ENCODE measurements around the gene S1PR1. TPM values are rescaled to one million over a fixed set of nuclear protein-coding genes. Genes with fewer than 3 reads are reported as not detected.

Gene S1PR1
- total and polyA plus RNA-seq, 2 donors (not counting 3 experiments of a cell fraction or from before 2014, with no cell fraction given) = 137 to 387 TPM

DNA sequence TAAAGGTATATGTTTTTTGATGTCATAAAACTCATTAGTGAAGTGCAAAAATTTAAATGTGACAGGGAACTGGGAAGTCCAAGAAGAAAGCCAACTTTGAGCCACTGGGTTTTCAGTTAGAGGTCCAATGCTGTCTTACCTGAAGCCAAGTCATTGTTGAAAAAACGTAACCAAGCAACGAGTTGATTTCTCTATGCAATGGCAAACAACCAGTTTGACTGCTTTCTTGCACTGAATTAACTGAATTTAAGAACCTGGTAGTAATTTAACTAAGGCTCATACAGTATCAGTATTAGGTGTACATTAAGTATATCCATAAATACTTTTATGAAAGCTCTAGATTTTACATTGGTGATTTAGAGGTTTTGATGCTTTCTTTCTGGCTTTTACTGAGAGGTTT lies 20.2 kb upstream of the S1PR1 start:
- no peak for FAIRE-seq
- no peaks in the 10 kb centered on the region for H3K36me3 ChIP-seq (ENCODE audit: control insufficient read depth in 2 of 2, extremely low read depth in 1 of 2, insufficient read depth in 2 of 2, low read length in 2 of 2)
- H4K20me1 ChIP-seq (replicated peaks; ENCODE audit: control insufficient read depth, extremely low read depth, insufficient read depth, low read length) = no peaks in the 10 kb centered on the region
- no peaks in the 10 kb centered on the region for H3K9me3 ChIP-seq (replicated peaks; ENCODE audit: control insufficient read depth, insufficient read depth, low read length)
- POLR2A ChIA-PET = no interaction called here
- no peaks in the 10 kb centered on the region for H3K4me1 ChIP-seq (ENCODE audit: control insufficient read depth, extremely low read depth, insufficient read depth, low read length)
- H3K4me2 ChIP-seq (ENCODE audit: insufficient read depth, low read length) = no peak overlapping the region
- no peak for DNase-seq (ENCODE audit: low read depth, low spot score)
- H3K9ac ChIP-seq (replicated peaks; ENCODE audit: extremely low read depth, insufficient read depth, low read length) = no peak overlapping the region
- no peaks in the 10 kb centered on the region for H3K27me3 ChIP-seq (ENCODE audit: control insufficient read depth in 2 of 2, insufficient read depth in 2 of 2, low read length in 2 of 2)
- intact Hi-C loops (cut with micrococcal nuclease) = no loop called here
- H3K27ac ChIP-seq (ENCODE audit: insufficient read depth, low read depth, low read length) = no peak overlapping the region
- dilution Hi-C loops (cut with MboI; ENCODE audit: extremely low pct_ligation_motif_present, low sequenced_read_pairs) = no loop called here
- H3K79me2 ChIP-seq (ENCODE audit: control insufficient read depth, insufficient read depth, low read length) = no peaks in the 10 kb centered on the region
- no peak overlapping the region for H3K4me3 ChIP-seq (replicated peaks in 1 of 3; ENCODE audit: insufficient read depth in 1 of 3, low read depth in 1 of 3, low read length in 3 of 3)
- no peak for TF ChIP-seq MAX (IDR thresholded peaks at IDR 0.05; ENCODE audit: insufficient read depth, insufficient read length)
- TF ChIP-seq EZH2 (IDR thresholded peaks at IDR 0.05; ENCODE audit: borderline replicate concordance, low read depth, low read length, severe bottlenecking) = no peak
- TF ChIP-seq POLR2AphosphoS5 (IDR thresholded peaks at IDR 0.05; ENCODE audit: insufficient read depth, low read depth, low read length) = no peak
- no peak for TF ChIP-seq JUN (IDR thresholded peaks at IDR 0.05; ENCODE audit: borderline replicate concordance, insufficient read depth, insufficient read length, low read depth)
- TF ChIP-seq CTCF (IDR thresholded peaks at IDR 0.05; ENCODE audit: extremely low read depth in 1 of 2, insufficient read depth in 1 of 2, low read depth in 1 of 2, low read length in 2 of 2) = no peak
- TF ChIP-seq FOS (IDR thresholded peaks at IDR 0.05; ENCODE audit: borderline replicate concordance, insufficient read depth, low read length) = no peak
- TF ChIP-seq MYC (IDR thresholded peaks at IDR 0.05; ENCODE audit: low read depth, low read length) = no peak
- no peak for TF ChIP-seq GATA2 (IDR thresholded peaks at IDR 0.05; ENCODE audit: insufficient read depth, insufficient read length, low read depth, low read length)
- no peak for TF ChIP-seq POLR2A (IDR thresholded peaks at IDR 0.05; ENCODE audit: low read depth, low read length)
- H3K9me1 ChIP-seq (replicated peaks; ENCODE audit: control insufficient read depth, extremely low read depth, insufficient read depth, low read length) = no peaks in the 10 kb centered on the region
- no peak overlapping the region for H2AFZ ChIP-seq (ENCODE audit: low read depth, low read length)
- BruUV-seq (replicated peaks) = no TSS peak
- CTCF ChIA-PET = interaction anchor here (1.0 kb wide), 2 partner anchors 72 to 93 kb away, joined by 3 to 4 read pairs; no protein-coding TSS in a partner anchor

Data from endothelial cell of umbilical vein (primary cell).